Activated T-helper 17 cell treated with anti-CD3 and anti-CD28 coated beads, Interleukin-2, amount 50 U/mL, for 72 hours (primary cell): ENCODE measurements around the gene GPRASP1. TPM values are rescaled to one million over a fixed set of nuclear protein-coding genes. Genes with fewer than 3 reads are reported as not detected.
"Not testable (repeated sequence)": the region's sequence is repeated elsewhere in the genome, so short reads cannot be mapped to it uniquely, and the experiment has no call there.

Experiments
- ATAC-seq: fragments of 150-1000 bp; cut with Tn5 transposase; replicated peaks from 2 replicates; pipeline ENCODE4 v1.10.0; 2021; ENCODE audit warnings: mild to moderate bottlenecking, moderate library complexity
- H3K27ac Mint-ChIP-seq: one replicate; pipeline ENCODE4 v1.8.0; 2022; ENCODE audit warnings: mixed read lengths
- H3K27me3 Mint-ChIP-seq: one replicate; pipeline ENCODE4 v1.8.0; 2022; ENCODE audit warnings: mixed read lengths
- H3K36me3 Mint-ChIP-seq: one replicate; pipeline ENCODE4 v1.8.0; 2022; ENCODE audit warnings: low read depth, mild to moderate bottlenecking, mixed read lengths
- H3K4me1 Mint-ChIP-seq: one replicate; pipeline ENCODE4 v1.8.0; 2022; ENCODE audit warnings: mixed read lengths
- H3K4me3 Mint-ChIP-seq: one replicate; pipeline ENCODE4 v1.8.0; 2022; ENCODE audit warnings: mild to moderate bottlenecking, mixed read lengths
- H3K9me3 Mint-ChIP-seq: one replicate; pipeline ENCODE4 v1.8.0; 2022; ENCODE audit warnings: mixed read lengths
- total RNA-seq, 2 donors: library from RNA; stranded (reverse); gene quantifications; one replicate each; pipeline ENCODE4 v1.2.3, GENCODE V29; 2022

GPRASP1 gene
- total RNA-seq, 2 donors from 2014 or later: 1.4 to 2.3 TPM

DNA sequence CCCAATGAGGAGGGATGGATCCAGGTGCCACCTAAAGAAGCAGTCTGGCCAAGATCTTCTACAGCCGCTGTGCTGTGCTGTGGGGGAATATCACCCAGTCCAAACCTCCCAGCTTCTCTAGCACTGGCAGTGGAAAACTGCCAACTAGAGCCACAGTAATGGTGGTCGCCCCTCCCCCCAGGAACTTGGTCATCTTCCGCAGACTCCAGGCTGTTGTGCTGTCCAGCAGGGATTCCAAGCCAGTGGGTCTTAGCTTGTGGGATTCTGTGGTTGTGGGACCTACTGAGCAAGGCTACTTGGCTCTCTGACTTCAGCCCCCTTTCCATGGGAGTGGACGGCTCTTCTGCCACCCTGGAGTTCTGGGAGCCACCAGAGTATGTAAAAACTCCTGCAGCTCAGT lies 18.2 kb downstream of the GPRASP1 start:
- Mint-ChIP-seq H3K27ac (no peak overlapping the region), H3K4me3 (no peak overlapping the region)
- no peak for ATAC-seq

DNA sequence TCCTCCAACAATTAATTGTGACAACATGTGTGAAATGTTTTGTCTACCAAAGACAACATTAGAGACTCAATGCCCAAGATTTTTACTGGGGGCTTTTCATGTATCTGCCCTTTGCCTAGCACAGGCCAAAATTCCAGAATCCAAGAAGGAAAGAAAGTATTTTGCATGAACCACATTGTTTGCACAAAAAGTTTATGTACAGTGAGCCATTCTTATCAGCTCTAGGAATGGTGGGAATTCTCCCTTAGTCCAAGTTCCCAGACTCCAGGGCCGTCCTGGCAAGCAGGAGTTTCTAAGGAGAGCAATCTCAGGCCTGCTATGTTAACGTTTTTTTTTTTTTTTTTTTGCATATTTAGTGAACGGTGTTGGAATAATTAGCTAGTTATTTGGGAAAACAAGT lies 21.6 kb downstream of the GPRASP1 start:
- no peak for ATAC-seq
- Mint-ChIP-seq H3K4me3 (no peak overlapping the region), H3K27ac (no peak overlapping the region), H3K9me3 (no peaks in the 10 kb centered on the region), H3K27me3 (no peaks in the 10 kb centered on the region), H3K4me1 (peaks cover 2% of the 10 kb centered on the region), H3K36me3 (peaks cover 13% of the 10 kb centered on the region)

More for the DNA sequence above, 18.2 kb downstream of the GPRASP1 start:
- peaks cover 35% of the 10 kb centered on the region for H3K36me3 Mint-ChIP-seq
- H3K4me1 Mint-ChIP-seq: peaks cover 4% of the 10 kb centered on the region
- peaks cover 9% of the 10 kb centered on the region for H3K9me3 Mint-ChIP-seq
- no peaks in the 10 kb centered on the region for H3K27me3 Mint-ChIP-seq

DNA sequence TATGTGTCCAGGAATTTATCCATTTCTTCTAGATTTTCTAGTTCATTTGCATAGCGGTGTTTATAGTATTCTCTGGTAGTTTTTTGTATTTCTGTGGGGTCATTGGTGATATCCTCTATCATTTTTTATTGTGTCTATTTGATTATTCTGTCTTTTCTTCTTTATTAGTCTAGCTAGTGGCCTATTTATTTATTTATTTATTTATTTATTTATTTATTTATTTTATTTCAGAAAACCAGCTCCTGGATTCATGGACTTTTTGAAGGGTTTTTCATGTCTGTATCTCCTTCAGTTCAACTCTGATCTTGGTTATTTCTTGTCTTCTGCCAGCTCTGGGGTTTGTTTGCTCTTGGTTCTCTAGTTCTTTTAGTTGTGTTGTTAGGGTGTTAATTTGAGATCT lies 26.2 kb downstream of the GPRASP1 start:
- ATAC-seq, H3K4me1 Mint-ChIP-seq, H3K9me3 Mint-ChIP-seq, H3K27ac Mint-ChIP-seq, H3K27me3 Mint-ChIP-seq, H3K4me3 Mint-ChIP-seq: not testable (repeated sequence)
- H3K36me3 Mint-ChIP-seq: peaks cover 10% of the 10 kb centered on the region

DNA sequence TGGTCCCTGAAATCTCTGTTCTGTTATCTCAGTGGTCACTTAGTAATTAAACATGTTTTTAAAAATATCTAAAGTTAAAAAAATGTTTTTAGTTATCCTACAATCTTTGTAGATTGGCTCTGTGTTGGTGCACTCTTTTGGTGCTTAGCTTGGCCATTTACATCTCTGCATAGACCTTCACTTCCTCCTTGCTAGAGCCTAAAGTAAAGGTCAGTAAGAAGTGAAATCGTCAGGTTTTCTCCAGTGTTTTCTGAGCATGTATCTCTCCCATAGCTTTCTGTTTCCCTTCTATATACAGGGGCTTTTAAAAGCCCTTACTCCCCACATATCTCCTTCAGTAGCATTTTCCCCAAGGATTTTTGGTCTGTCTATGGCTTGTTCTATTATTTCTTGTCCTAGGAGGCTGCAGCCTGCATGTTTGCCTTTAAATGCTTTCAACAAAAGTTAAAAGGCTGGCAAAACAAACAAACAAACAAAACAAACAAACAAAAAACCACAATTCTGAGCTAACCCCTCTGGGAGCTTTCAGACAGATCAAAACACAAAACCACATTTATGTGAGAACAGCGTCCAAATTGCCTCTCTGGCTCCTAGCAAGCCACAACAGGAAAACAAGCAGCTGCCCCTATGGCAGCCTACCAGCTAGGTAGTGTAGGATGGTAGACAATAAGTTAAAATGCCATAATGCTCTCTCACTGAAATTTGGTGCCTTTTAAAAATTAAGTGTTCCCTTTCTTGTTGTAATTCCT lies 33.7 kb downstream of the GPRASP1 start:
- ATAC-seq: no peak
- Mint-ChIP-seq H3K4me1 (no peaks in the 10 kb centered on the region), H3K27ac (no peak overlapping the region), H3K27me3 (no peaks in the 10 kb centered on the region), H3K36me3 (peaks cover 16% of the 10 kb centered on the region), H3K4me3 (no peak overlapping the region), H3K9me3 (peaks cover 5% of the 10 kb centered on the region)

DNA sequence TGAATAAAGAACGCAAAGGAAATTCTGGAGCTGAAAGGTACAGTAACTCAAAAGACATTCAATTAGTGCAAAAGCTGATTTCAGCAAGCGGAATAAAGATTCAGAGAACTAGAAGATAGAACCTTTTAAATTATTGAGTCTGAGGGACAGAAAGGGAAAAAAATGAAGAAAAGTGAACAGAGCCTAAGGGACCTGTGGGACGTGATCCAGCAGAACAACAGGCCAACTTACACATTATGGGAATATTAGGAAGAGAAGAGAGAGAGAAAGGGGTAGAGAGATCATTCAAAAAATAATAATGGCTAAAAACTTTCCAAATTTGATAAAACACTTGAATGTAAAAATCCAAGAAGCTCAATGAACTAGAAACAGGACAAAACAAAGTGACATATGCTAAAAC lies 43.5 kb downstream of the GPRASP1 start:
- Mint-ChIP-seq H3K4me1 (no peaks in the 10 kb centered on the region), H3K36me3 (no peaks in the 10 kb centered on the region), H3K27ac (no peak overlapping the region), H3K27me3 (no peaks in the 10 kb centered on the region), H3K4me3 (no peak overlapping the region), H3K9me3 (no peaks in the 10 kb centered on the region)
- ATAC-seq: no peak

DNA sequence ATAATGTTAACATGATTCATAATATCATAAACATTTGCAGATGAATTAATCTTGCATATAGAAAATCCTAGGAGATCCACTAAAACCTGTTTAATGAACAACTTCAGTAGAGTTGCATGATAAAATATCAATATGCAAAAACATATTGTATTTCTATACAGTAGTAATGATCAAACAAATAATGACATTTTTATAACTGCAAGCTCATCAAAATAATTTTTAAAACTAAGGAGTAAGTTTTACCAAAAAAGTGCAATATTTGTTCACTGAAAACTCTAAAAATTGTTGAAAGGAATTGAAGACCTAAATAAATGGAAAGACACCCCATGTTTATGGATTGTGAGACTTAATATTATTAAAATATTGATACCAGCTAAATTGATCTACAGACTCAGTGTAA lies 45.0 kb downstream of the GPRASP1 start:
- ATAC-seq: no peak
- Mint-ChIP-seq H3K4me3 (no peak overlapping the region), H3K27me3 (no peaks in the 10 kb centered on the region), H3K27ac (no peak overlapping the region), H3K4me1 (no peaks in the 10 kb centered on the region), H3K36me3 (no peaks in the 10 kb centered on the region), H3K9me3 (no peaks in the 10 kb centered on the region)

DNA sequence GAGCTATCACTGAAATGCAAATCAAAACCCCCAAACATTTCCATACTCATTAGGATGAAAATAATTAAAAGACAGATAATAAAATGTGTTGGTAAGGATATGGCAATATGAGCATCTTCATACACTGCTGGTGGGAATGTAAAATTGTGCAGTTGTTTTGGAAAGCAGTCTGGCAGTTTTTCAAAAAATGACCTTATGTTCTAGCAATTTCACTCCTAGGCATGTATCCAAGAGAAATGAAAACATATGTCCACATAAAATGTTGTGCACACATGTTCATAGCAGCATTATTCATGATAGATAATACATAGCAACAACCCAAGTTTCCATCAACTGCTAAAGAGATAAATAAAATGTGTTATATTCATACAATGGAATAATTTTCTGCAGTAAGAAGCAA lies 46.2 kb downstream of the GPRASP1 start:
- H3K4me1 Mint-ChIP-seq: no peaks in the 10 kb centered on the region
- no peaks in the 10 kb centered on the region for H3K9me3 Mint-ChIP-seq
- H3K27ac Mint-ChIP-seq: no peak overlapping the region
- H3K27me3 Mint-ChIP-seq: no peaks in the 10 kb centered on the region
- H3K36me3 Mint-ChIP-seq: no peaks in the 10 kb centered on the region
- no peak for ATAC-seq
- no peak overlapping the region for H3K4me3 Mint-ChIP-seq

Other genes starting within 250 kb of the GPRASP1 start
- not detected for gene NXF2B, start 211.5 kb upstream of the GPRASP1 start, total RNA-seq
- gene TCP11X2, start 179.7 kb upstream of the GPRASP1 start, total RNA-seq: not detected
- under 1 TPM; 0.39 to 0.56 TPM for gene TMSB15A, start 134.7 kb upstream of the GPRASP1 start, total RNA-seq
- 1 to 10 TPM; 6.4 to 7.9 TPM for gene ARMCX5, start 52.0 kb upstream of the GPRASP1 start, total RNA-seq
- gene GPRASP2, start 61.0 kb downstream of the GPRASP1 start, total RNA-seq: under 1 TPM; 0.17 to 0.45 TPM
- 1 to 10 TPM; 2.6 to 3.1 TPM for gene GPRASP3, start 69.3 kb downstream of the GPRASP1 start, total RNA-seq